ENCODE measurements around the gene C1QTNF1.

Gene C1QTNF1

DNA sequence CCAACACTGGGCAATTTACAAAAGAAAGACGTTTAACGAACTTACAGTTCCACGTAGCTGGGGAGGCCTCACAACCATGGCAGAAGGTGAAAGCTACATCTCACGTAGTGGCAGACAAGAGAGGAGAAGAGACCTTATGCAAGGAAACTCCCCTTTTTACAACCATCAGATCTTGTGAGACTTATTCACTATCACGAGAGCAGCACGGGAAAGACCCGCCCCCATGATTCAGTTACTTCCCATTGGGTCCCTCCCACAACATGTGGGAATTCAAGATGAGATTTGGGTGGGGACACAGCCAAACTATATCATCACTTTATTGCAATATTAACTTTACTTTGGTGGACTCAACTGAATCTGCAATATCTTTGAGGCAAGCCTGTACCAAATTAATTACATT is 38.7 kb downstream of the C1QTNF1 start:
- H3K4me3 ChIP-seq (ENCODE audit: low read depth, low read length): no peak overlapping the region
- no peak for DNase-seq
- H3K27me3 ChIP-seq (replicated peaks): no peaks in the 10 kb centered on the region
- H3K36me3 ChIP-seq (replicated peaks): no peaks in the 10 kb centered on the region
- in situ Hi-C loops (cut with HindIII; ENCODE audit: low pct_ligation_motif_present, low sequenced_read_pairs): no loop called here
- no peak overlapping the region for H3K27ac ChIP-seq
- TF ChIP-seq, protein P1, sequence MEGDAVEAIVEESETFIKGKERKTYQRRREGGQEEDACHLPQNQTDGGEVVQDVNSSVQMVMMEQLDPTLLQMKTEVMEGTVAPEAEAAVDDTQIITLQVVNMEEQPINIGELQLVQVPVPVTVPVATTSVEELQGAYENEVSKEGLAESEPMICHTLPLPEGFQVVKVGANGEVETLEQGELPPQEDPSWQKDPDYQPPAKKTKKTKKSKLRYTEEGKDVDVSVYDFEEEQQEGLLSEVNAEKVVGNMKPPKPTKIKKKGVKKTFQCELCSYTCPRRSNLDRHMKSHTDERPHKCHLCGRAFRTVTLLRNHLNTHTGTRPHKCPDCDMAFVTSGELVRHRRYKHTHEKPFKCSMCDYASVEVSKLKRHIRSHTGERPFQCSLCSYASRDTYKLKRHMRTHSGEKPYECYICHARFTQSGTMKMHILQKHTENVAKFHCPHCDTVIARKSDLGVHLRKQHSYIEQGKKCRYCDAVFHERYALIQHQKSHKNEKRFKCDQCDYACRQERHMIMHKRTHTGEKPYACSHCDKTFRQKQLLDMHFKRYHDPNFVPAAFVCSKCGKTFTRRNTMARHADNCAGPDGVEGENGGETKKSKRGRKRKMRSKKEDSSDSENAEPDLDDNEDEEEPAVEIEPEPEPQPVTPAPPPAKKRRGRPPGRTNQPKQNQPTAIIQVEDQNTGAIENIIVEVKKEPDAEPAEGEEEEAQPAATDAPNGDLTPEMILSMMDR (IDR thresholded peaks at IDR 0.05; ENCODE audit: low read depth, low read length, missing control alignments): no peak

DNA sequence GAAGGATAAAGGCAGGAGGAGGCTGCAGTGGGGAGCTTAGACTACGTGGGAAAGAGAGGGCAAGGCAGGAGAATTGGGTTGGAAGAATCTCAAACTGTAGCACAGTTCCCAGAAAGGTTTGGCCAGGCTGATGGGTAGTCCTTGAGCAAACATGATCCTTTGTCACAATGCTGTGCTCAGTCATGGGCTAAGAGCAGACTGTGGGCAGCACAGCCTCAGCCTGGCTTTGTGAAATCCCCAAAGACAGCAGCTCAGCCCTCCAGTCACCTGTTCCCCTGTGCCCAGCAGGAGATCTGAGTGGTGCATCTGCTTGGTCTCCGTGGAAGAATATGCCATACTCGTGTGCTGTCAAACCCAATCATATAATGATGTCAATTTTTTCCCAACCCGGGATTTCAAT is 40.1 kb downstream of the C1QTNF1 start:
- in situ Hi-C loops (cut with HindIII; ENCODE audit: low pct_ligation_motif_present, low sequenced_read_pairs): no loop called here
- DNase-seq: no peak
- Histone ChIP-seq H3K4me3 (ENCODE audit: low read depth, low read length) (no peak overlapping the region), H3K36me3 (replicated peaks) (no peaks in the 10 kb centered on the region), H3K27me3 (replicated peaks) (no peaks in the 10 kb centered on the region), H3K27ac (no peak overlapping the region)
- TF ChIP-seq, protein P1 (IDR thresholded peaks at IDR 0.05; ENCODE audit: low read depth, low read length, missing control alignments): no peak

DNA sequence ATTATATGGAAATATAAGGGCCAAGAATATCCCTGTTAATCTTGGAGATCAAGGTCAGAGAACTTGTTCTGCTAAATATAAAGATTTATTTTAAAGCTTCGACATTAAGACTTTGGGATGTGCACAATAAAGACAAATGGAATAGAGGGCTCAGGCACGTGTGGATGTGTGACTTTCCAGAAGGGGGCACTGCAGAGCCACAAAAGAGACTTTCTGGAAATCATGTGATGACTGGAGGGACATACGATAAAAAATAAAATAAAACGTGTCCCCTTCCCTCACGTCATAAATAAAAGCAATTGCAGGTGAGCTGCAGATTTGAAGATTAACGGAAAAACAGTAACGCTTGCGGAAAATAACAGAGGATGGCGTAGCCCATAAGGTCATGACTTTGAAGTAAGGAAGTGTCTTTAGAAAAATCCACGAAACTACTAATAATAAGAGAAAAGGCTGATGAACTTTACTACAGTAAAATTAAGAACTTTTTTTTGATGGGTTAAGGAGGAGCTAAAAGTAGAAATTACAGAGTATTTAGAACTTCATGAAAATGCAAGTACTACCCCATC is 41.2 kb downstream of the C1QTNF1 start:
- Histone ChIP-seq H3K36me3 (replicated peaks) (no peaks in the 10 kb centered on the region), H3K27ac (no peak overlapping the region), H3K27me3 (replicated peaks) (peaks cover 2% of the 10 kb centered on the region), H3K4me3 (ENCODE audit: low read depth, low read length) (no peak overlapping the region)
- peak; percentile 30 for DNase-seq
- TF ChIP-seq, protein P1 (IDR thresholded peaks at IDR 0.05; ENCODE audit: low read depth, low read length, missing control alignments): peak; percentile 69
- in situ Hi-C loops (cut with HindIII; ENCODE audit: low pct_ligation_motif_present, low sequenced_read_pairs): no loop called here

DNA sequence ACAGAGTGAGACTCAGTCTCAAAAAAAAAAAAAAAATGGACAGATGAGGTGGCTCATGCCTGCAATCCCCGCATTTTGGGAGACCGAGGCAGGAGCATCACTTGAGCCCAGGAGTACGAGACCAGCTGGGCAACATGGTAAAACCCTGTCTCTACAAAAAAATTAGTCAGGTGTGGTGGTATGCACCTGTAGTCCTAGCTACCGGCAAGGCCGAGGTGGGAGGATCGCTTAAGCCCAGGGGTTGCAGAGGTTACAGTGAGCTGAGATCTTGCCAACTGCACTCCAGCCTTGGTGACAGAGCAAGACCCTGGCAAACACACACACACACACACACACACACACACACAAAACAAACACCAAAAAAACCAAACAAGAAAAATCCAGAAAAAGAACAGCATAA is 43.0 kb downstream of the C1QTNF1 start:
- Histone ChIP-seq H3K36me3 (replicated peaks) (no peaks in the 10 kb centered on the region), H3K27ac (no peak overlapping the region), H3K4me3 (ENCODE audit: low read depth, low read length) (no peak overlapping the region), H3K27me3 (replicated peaks) (peaks cover 2% of the 10 kb centered on the region)
- TF ChIP-seq, protein P1 (IDR thresholded peaks at IDR 0.05; ENCODE audit: low read depth, low read length, missing control alignments): no peak
- in situ Hi-C loops (cut with HindIII; ENCODE audit: low pct_ligation_motif_present, low sequenced_read_pairs): no loop called here
- DNase-seq: no peak

DNA sequence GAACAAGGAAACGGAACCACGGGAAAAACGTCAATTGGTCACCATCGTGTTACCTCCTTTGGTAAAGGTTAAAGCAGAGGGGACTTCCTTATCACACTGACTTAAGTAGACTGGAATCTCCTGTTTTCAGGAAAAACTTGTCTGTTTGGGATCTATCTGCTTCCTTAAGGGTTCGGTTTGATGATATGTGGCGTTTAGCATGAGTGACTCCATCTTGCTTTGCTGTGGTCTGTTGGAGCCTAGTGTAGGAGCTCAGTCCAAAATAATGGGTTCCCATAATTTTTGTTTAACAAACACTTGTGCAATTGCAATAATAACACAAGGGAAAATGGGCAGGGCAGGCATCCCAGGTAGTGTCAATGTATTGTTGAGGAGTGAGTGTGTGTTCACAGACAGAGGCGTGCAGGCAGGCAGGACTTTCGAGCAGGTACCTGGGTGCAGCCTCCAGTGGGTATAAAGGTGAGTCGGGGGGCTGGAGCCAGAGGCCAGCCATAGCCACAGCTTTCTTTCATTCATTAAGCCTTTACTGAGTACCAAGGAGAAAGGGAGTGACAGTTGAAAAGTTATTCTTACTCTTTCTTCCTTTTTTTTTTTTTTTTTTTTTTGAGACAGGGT is 46.4 kb downstream of the C1QTNF1 start:
- in situ Hi-C loops (cut with HindIII; ENCODE audit: low pct_ligation_motif_present, low sequenced_read_pairs): no loop called here
- Histone ChIP-seq H3K36me3 (replicated peaks) (no peaks in the 10 kb centered on the region), H3K27ac (no peak overlapping the region), H3K4me3 (ENCODE audit: low read depth, low read length) (no peak overlapping the region), H3K27me3 (replicated peaks) (peaks cover 2% of the 10 kb centered on the region)
- DNase-seq: no peak
- TF ChIP-seq, protein P1 (IDR thresholded peaks at IDR 0.05; ENCODE audit: low read depth, low read length, missing control alignments): no peak
